Activated T-helper 1 cell treated with anti-CD3 and anti-CD28 coated beads, Interleukin-2, amount 50 U/mL, for 16 hours (primary cell): ENCODE data around the gene EPB41L1.
A peak's percentile ranks its signal among the peaks of the same experiment; 100 is the strongest.

Experiments used
- DNase-seq, 2 donors: peaks; one replicate each; pipeline ENCODE4 v3.0.0-alpha.2; 2020; ENCODE audit warnings: low read depth in 1 of 2, low spot score in 1 of 2

The EPB41L1 gene

DNA sequence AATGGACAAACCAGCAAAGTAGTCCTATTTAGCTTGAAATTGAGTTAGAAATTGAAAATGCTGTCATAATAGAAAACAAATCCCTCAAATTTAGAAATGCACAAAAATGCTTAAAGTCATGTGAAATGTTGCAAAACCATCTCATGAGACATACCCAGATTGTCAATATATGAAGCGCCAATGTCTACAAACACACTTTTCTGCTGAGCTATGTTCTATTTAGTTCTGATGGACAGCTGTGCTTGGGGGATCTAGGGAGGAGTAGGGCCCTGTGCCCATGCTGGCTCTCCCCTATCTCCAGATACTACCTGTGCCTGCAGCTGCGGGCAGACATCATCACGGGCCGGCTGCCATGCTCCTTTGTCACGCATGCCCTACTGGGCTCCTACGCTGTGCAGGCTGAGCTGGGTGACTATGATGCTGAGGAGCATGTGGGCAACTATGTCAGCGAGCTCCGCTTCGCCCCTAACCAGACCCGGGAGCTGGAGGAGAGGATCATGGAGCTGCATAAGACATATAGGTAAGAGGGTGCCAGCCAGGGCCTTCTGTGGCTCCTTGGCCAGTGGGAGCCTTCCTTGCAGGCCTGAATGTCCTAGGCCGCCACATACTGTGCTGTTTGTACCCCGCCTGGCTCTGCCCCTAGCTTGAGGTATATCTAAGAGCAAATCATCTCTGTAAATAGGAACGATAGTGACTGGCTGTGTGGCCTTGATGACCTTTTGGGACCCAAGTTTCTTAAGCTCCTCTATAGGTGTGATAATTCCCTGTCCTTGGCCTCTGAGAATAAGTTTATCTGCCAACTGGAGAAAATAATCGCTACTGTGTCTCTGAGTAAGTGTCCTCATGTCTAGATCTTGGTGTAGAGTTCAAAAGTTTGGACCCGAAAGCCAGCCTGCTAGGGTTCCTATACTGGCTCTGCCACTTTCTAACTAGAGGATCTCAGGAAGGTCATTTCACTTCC is 30.6 kb downstream of the EPB41L1 start:
- no peak for DNase-seq

DNA sequence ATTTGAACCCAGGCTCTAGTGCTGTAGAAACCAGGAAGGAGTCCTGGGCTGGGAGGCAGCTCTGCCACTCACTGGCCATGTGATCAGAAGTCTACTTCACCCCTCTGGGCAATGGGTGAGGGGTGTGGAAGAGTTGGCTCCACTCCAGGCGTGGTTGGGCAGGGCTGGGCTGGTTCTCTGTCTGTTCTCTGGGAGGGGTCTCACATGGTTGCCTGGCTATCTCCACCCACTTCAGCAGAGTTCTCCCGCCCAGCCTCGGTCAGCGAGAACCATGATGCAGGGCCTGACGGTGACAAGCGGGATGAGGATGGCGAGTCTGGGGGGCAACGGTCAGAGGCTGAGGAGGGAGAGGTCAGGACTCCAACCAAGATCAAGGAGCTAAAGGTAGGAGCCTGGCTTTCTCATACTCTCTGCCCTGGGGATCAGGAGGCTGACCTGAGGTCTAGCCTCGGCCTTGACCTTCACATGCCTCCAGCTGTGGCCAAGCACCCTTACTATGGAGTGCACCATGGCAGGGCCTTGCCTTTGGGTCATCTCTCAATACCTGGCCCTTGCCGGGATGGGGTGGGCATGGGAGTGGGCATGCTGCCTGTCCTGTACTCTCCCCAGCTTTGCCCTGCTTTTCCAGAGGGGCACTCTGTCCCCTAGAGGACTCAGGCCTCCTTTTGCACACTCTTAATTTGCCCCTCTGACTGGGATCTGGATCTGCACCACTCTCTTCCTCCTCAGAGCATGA is 39.6 kb downstream of the EPB41L1 start:
- DNase-seq, result no peak

DNA sequence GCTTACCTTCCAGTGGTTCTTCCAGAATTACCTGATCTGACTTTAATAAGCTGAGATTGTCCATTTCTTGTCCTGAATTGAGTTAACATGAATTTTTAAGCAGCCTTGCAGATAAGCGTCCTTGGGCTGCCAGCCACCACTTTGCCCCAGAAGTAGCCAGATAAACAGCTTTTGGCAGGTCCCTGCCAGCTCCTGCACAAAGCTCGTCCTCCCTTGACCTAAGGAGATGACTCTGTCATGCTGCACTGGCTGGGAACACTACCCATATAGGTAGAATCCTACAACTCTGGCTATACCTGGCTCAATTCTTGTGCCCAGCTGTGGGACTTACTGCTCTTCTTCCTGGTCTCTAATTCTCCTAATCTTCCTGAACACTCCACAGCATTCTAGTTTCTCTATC is 42.1 kb downstream of the EPB41L1 start:
- no peak for DNase-seq

DNA sequence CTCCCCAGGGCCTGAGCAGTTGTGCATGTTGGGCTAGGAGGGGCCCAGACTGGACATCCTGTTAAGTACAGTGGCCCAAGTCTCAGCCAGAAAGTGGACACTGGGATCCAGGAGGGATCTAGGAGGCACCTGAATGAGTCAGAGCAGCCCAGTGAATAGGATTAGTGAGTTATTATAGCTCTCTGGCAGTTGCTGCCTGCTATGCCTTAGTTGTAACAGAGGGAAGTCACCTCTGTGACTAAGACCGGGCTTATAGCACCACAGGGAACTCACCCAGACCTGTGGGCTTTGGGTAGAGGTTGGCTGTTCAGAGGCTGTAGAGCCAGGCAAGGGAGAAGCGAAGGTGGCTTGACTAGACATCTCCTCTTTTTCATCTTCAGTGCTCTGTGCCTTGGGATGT is 42.7 kb downstream of the EPB41L1 start:
- DNase-seq, result no peak

DNA sequence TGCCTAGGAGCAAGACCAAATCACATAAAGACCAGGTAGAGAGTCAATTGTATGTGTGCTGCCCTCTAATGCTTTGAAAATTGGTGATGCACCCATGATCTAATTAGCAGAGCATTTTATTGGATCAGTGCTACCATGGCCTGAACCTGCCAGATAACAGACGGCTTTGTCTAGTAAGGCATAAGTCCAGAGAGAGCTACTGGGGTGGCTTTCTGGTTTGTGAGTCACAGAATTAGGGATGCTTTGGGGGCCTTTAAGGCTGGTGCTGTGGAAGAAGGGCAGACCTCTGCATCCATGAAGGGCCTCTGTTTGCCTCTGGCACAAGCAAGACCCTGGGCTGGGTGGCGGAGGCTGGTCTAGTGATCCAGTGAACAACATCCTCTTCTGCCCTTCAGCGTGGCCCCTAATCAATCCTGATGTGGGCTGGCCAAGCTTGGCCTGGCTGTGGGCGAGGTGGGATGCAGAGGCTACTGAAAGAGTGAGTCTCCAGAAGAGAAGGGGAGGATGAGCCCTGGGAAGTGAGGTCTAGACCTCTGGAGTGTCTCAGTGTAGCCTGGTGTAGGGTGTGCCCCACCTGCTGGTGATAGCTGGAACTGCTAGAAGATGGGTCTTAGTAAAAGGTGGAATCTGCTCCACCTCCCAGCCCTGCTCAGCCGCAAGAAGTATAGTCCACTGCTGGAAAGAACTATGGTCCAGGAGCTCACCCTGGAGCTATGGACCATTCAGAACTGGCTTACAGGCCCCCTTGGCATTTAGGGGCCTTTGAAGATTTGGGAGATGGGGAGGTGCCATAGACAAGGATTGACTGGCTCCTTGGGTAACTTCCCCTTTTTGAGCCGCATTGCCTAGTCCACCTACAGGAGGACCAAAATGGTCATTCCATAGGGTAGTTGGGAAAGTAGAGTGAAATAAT is 45.1 kb downstream of the EPB41L1 start:
- peak; percentile 42 to 60 for DNase-seq

DNA sequence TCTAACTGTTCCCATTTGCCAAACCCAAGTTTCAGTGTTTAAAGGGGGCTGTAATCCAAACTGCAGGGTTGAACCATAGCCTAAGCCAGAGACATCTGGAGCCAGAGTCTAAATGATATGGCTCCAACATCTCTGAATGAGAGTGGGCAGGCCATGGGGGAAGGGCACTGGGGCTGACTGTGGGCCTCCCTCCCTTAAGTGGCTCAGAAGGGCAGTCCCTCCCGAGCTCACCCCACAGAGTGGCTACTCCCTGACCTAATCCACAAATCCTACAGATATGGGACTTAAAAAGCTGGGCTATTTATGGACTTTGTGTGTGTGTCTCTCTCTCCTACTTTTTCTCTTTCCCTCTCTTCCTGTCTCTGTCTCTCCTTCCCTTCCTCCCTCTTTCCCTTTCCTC is 45.9 kb downstream of the EPB41L1 start:
- no peak for DNase-seq

DNA sequence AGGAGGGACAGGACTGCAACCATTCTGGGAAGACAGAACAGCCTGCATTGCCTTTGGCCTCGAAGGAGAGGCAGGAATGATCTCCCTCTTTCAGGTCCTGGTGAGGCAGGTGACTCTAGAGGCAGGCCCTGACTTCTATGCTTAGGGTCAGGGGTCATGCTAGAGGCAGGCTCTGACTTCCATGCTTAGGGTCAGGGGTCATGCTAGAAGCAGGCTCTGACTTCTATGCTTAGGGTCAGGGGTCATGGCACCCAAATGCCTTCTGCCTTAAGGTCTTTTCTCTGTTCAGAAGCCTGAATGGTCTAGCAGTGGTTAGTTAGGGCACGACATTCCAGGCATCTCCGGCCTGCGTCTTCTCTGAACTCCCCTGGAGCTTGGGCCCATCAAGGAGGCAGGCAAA is 46.7 kb downstream of the EPB41L1 start:
- DNase-seq, result no peak

DNA sequence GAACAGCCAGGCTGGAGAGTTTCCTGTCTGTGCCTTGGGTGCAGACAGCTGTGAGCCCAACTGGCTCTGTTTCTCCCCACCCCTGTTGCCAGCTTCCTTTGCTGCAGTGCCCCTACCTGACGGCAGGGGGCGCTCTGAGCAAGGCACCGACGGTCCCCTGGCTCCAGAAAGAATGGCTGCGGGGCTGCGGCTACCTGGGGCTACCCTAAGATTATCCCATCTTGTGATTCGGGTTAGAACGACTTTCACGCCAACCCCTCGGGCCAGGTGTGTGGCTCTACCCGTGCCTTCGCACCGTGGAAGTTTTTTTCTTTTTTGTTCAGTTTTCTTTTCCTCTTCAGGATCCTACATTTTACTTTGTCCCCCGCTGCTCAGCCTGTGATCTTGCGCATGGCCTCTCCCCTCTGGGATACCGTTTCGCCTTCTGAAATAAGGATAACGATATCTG is 48.4 kb downstream of the EPB41L1 start:
- DNase-seq, result peak; percentile 68 to 70

DNA sequence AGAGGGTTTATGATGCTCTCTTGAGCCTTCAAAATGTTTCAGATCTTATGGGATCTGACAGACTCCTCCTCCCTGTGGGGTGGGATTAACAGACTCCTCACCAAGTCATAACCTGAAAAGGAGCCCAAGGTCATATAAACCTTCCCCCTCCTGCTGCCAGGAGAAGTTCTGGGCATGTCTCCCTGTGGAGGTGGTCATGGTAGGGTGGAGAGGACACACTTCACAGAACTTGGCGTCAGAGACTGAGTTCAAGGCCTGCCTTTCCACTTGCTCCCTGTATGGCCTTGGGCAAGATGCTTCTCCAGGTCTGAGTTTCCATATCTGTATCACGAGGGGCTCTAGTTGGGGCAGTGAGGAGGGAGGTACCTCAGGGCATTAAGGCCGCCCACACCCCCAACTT is 49.3 kb downstream of the EPB41L1 start:
- DNase-seq, result no peak

DNA sequence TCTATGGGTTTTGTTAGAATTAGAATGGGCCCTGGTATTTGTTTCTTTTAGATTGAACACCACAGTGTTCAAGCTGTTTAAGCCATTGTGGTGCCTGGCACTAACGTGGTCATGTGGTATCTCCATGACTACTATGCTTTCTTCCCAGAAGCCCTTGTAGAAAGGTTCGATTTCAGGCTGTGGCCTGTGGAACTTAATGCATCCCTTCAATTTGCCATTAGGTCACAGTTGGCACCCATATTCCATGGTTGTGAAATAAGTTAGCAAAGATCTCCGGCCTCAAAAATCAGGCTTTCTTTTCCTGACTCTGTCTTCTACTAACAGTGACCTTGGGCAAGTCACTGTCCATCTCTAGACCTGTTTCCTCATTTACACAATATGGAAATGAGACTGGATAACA is 50.5 kb downstream of the EPB41L1 start:
- no peak for DNase-seq

DNA sequence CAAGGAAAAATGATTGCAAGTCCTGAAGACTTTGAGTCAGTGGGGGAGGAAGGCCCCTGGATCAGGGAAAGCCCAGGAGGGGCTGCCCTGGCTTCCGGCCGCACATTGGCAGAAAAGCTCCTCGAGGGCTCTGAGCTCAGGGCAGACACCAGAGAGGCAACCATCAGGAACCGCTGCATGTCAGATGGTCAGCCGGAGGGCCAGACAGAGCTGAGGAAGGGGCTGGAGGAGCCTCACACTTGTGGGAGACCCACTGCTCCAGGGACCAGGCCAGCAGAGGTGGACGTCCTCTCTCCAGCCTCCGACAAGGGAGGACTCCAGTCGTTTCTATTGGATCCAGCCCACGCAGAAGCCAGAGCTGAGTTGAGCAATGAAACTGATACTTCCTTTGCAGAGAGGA is 51.5 kb downstream of the EPB41L1 start:
- no peak for DNase-seq

DNA sequence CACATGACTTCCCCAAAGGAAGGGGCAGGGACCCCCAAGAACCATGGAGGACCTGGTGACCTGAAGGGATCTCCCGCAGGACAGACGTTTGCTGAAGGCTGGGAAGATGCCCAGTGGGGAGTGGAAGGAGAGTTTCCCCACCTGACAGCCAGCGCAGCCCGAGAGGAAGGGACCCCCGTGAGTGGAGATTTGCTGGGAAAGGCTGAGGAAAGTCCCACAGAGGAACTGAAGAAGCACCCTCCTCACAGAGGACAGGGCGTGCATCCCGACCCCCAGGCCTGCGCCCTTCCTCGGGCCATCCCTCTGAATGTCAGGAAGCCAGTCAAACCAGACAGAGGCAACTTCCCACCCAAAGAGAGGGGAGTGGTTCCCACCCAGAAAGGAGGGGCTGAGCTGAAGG is 52.1 kb downstream of the EPB41L1 start:
- no peak for DNase-seq

DNA sequence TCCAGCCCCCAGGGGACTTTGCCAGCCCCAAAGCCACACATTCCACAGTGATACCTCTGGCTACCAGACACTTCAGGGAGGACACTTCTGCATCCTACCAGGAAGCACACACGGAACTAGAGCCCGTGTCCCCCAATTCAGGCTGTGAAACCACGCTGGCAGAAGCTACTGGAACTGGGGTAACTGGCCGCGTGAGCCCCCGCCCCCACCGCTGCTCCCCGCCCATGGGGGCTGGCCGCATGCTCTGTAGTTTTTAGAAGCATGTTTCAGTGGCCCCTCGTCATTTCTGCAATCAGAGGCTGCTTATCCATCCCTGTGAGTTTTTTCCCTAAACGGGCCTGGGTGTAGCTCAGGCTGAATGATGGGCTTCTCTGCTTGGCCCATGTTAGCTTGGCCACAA is 53.1 kb downstream of the EPB41L1 start:
- DNase-seq, result no peak

DNA sequence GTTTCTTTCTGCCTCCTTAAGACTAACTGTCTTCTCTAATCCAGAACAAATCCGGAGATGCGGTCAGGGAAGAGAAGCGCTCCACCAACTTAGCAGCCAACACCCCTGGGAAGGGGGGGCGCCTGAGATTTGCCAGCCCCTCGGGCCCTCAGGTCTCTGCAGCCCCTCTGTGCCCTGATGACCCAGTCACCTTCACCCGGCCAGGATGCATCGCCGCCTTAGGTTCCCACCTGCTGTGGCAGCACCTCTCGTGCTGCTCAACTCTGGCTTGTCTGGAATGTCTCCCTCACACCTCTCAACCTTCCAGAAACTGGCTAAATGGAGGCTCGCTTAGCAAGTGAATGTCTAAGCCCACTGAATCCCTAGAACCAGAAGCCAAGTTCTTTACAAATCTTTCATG is 53.7 kb downstream of the EPB41L1 start:
- no peak for DNase-seq

DNA sequence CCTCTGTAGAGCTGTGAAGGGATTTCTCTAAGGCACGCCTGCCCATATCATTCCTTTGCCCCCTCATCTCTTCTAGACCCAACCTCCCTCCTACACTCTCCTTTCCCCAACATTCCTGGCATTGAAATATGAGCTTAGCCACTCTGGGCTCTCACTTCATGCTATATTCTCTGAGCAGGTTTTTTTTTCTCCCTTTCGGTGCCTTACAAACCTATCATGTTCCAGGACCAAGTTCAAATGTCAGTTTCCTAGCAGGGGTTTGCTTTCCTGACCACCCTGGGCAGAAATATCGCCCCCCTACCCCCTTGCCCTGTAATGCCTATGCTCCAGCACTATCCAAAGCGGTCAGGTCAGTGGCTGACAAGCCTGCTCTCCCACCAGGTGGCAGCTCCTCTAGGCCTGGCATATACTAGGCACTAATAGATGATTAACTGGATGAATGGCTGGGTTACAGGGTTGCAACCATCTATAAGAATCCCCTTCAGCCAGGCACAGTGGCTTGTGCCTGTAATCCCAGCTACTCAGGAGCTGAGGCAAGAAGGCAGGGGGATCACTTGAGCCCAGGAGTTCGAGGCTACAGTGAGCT is 56.0 kb downstream of the EPB41L1 start:
- no peak for DNase-seq

DNA sequence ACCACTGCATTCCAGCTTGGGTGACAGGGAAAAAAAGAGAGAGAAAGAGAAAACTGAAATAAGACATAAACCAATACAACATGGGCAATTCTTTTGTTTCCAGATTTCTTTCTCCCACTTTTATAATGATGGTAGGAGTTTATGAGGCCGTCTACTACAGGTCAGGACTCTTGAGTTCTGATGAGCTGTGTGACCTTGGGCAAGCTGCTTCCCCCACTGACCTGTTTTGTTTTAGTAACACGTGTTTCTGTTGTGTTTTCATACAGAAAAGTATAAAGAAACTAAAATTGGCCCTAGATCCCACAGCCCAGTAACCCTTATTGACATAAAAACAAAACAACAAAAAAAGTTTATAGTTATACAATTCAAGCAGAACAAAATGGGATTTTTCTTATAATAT is 58.8 kb downstream of the EPB41L1 start:
- no peak for DNase-seq

DNA sequence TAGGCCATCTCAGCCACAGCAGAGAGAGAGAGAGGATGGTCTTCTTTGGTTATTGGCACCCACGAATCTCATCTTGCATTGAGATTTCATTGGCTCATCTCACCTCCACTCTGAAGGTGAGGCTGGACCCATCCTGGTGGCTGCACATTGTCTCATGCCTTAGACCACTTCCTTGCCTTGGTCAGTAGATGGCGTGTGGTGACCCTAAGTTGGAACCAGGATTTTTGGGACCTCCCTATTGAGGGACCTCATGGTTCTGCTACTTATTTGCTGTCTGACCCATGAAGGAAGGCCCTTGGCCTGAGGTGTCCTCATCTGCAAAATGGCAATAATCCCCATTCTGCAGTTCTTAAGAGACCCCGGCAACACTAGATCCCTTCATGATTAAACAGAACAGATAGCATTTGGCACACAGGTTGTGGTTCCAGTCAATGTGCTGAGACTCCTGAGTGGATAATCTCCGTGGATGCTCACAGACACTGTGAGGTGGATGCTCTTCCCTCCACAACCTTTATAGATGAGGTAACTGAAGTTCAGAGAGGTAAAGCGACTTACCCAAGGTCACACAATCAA is 60.2 kb downstream of the EPB41L1 start:
- DNase-seq, result no peak

DNA sequence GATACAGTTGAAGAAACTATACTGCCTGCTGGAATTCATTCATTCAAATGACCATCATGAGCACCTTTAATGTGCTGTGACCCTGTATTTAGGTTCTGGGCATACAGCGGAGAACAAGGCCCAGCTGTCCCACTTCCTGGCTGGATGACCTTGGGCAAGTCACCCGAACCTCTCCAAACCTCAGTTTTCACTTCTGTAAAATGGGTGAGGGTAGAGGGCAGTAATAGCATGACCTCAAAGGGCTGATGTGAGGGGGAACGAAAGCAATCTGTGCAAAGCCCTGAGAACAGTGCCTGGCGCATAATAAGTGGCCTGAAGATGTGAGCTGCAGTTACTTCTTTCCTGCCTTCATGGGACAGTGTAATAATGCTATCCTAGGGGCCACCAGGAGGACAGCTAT is 61.2 kb downstream of the EPB41L1 start:
- DNase-seq, result no peak

DNA sequence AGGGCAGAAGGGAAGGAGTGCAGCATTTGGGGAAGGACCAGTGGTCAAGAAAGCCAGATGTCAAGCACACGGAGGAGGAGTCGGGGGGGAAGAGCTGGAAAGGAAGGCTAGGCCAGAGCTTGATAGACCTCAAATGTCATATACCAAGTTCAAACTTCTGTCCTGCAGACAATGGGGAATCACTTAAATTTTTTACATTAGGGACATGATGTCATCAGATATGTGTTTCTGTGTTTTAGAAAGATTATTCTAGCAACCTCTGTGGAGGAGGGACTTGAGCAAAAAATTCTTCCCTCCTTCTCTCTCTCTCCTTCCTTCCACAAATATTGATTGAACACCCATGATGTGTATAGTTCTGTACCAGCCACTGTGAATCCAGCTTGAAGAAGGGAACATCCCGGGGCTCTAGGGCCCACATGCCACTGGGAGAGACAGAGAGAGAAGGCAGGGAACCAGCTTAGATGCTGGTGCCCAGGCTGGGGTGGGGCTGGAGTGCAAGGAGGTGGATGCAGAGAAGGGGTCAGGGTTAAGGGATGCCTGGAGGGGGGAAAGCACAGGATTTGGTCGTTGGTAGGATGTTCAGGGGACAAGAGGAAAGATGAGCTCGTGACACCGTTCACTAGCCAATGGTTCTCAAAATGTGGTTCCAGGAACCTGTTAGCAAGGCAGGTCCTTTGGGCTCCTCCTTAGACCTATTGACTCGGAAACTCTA is 61.9 kb downstream of the EPB41L1 start:
- no peak for DNase-seq

DNA sequence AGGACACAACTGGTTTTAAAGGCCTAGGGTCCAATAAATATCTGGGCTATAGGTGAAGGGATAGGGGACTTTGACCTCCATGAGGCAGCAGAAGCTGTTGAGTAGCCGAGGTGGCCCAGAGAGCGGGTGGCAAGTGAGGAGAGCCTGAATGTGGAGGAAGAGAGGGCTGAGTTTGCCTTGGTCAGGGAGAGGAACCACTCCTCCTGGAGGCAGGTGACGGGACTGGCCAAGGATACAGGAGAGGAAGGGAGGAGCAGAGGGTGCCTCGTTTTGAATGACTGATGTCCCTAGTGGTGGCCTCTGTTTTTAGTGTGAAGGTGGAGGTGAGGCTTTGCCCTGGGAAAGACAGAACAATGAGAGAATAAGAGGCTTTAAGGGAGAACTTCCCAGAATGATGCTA is 62.7 kb downstream of the EPB41L1 start:
- DNase-seq, result no peak
